HK-2 (cell line): Measurements from ENCODE around the gene MOCOS.
A peak's percentile ranks its signal among the peaks of the same experiment; 100 is the strongest.

Source experiments
- DNase-seq: peaks from one replicate; pipeline ENCODE4 v3.0.0-alpha.2; 2018; ENCODE audit not compliant: unreplicated experiment

Gene MOCOS

DNA sequence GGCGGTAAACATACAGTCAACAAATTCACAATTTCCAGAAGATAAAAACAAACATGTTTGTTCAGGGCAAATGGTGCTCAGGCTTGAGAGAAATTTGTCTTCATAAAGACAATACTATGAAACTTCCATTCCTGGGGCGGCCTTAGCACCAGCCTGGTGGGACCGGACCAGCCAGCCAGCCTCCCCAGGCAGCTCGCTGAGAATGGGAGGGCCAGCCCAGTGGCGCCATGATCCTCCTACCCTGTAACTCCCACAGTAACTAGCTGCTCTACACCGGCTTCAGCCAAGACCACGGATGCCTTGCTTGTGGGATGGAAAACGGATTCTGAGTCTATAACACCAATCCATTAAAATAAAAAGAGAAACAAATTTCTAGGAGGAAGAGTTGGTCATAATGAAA lies 86.0 kb downstream of the MOCOS start:
- DNase-seq = no peak

DNA sequence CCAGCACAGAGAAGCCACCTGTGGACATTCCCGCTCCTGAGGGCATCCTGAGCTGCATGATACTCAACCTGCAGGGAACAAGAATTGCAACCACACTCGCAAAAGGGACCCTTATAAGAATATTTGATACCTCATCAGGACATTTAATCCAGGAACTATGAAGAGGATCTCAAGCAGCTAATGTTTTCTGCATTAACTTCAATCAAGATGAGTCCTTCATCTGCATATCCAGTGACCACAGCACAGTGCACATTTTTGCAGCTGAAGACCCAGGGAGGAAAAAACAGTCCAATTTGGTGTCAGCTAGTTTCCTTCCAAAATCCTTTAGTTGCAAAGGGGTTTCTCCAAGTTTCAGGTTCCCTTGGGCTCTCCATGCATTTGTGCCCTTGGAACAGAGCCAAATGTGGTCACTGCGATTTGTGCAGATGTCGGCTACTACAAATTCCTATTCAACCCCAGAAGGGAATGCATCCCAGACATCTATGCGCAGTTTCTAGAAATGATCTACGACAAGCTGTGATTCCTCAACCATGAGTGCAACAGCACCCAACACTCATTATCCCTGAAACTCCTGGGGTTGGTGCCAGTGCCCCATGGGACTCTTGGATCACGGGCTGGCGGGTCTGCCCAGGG lies 86.9 kb downstream of the MOCOS start:
- no peak for DNase-seq

DNA sequence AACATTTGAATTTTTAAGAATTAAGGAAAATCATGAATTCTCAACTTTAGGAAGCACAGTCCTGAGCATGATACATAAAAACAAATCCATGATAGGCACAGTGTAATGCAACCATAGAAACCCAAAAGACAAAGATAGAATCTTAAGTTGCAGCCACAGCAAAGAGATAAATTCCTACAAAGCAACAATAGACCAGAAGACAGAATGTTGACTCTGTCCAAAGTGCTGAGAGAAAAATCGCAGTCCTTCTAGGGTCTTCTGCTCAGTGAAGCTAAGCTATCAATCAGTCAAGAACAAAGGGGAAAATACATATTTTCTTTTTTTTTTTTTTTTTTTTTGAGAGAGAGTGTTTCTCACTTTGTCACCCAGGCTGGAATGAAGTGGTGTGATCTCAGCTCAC lies 88.3 kb downstream of the MOCOS start:
- no peak for DNase-seq

DNA sequence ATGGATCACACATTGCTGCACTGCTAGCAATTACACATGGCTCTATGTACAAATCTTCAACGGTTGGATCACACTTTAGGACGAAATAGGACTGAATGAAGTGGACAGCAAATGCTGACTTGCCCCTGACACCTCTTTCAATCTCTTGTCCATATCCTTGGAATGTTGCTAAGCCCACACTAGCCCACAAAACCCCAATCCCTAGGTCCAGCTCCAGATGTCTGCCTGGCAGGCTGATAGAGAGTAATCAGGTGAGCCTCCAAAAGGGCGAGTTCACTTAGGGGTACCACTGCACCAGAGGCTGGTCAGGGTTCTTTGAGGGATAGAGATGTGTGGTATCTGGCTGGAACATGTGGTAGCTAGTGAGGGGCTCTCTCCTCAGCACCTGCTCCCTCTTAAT lies 91.7 kb downstream of the MOCOS start:
- DNase-seq = no peak

DNA sequence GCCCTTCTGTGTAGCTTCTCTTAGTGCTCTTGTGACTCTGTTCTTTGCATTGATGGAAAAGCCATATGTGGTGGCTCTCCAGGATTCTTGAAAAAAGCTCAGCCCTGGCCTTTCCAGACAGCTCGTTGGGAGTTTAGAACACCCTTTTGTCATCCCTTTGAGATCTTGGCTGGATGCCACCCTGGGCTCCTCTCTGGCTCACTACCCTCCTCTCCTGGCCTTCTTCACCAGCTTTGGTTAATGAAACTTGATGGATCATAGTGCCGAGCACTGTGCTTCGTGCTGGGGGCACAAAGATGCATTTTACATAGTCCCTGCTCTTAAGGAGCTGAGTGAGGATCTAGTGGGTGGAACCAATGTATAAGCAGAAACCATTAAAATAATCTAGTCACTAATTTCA lies 94.6 kb downstream of the MOCOS start:
- DNase-seq = no peak

DNA sequence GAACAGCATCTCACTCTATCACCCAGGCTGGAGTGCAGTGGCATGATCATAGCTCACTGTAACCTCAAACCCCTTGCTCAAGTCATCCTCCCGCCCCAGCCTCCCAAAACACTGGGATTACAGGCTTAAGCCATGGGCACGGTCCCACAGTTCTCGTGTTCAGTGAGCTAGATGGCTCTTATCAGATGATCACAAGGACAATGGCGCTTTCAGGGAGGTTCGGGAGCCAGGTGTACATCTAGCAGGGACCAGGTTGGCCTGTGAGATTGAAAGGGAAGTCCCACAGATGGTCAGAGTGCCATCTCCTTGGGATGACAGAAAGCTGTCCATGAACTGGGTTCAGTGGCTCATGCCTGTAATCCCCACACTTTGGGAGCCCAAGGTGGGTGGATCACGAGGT lies 96.2 kb downstream of the MOCOS start:
- DNase-seq = no peak

DNA sequence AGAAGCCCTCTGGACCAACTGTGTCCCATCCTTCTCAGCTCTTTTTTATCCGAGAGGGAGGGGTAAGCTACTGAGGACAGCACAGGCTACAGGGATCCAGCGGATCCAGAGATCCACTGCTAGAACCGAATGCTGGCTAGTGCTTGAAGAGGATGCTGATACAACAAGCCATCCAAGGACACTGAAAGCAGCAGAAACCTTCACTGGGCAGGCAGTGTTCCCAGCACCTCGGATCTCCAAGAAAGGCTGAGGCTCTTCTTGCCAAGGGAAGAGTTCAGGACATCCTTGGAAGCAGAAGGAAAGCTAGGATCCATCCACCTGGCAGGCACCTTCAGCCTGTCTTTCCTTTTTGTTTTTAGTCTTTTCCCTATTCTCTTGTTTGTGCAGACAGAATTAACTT lies 97.0 kb downstream of the MOCOS start:
- no peak for DNase-seq

DNA sequence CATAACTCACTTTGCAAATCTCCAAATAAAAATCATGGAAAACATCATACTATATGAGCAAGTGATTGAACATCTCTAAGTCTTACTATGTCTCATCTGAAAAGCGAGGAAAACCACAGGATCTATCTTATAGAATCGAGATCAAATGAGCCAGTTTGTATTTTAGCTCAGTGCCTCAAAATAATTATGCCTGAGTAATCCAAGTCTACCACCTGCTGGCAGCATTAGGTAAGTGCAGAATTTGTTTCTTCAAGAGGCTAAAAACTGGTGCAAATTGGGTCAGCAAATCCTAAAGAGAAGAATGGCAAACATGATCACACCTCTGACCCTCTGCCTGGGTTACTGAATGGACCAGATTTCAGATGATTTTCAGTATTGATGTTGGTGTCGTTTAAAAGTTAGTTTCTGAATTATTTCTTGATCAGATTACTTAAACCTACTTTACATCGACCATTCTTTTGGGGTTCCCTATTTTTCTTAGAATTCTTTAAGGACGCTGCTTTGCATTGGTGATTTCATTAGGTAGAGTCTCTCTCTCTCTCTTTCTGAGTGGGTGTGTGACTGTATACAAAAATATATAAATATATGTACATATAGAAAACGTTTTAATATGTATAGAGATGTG lies 97.5 kb downstream of the MOCOS start:
- peak; percentile 18 for DNase-seq

DNA sequence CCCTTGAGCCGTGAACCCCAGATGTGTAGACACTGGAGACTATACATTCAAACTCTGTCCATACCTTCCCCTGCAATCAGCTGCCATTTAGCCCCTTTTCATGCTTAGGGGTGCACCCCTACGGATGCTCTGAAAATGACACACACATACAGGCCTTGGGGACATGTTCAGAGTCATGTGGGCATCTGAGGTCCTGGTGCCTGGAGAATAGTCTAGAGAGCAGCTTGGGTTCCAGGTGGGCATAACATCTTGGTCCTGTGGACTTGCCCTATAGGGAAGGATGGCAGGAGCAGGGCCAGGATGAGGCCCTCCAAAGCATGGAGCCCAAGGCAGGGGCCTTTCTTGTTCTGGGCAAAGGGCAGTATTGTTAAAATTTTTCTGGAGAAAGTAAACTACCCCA lies 100.4 kb downstream of the MOCOS start:
- no peak for DNase-seq

DNA sequence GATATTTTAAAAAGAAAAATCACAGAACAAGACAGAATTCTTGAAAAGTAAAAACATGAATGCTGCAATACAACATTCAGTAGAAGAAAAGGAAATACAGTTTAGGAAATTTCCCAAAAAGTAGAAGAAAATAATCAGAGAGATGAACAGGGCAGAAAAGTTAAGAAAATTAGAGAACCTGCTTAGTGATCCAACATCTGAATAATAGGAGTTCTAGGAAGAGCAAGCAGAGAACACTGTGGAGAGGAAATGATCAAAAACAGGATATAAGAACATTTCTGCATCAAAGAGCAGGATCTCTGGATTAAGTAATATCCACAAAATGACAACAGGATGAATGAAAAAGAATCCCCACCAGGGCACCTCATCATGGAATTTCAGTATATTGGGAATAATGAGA lies 101.4 kb downstream of the MOCOS start:
- no peak for DNase-seq

DNA sequence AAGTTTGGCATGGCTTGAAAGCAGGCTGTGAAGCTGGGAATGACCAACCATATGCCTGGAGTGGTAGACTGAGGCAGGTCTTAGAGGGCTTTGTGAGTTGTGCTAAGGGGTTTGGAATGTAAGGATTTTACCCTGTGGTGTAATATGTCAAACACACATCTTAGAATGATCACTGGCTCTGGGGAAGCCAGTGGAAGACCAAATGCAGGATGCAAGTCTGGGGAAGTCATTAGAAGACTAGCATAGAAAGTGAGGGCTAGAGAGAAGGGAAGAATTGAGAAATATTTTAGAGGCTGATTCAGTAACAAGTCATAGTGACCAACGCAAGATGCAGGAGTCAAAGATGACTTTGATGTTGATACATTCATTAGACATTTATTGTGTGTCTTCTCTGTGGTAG lies 106.7 kb downstream of the MOCOS start:
- no peak for DNase-seq

DNA sequence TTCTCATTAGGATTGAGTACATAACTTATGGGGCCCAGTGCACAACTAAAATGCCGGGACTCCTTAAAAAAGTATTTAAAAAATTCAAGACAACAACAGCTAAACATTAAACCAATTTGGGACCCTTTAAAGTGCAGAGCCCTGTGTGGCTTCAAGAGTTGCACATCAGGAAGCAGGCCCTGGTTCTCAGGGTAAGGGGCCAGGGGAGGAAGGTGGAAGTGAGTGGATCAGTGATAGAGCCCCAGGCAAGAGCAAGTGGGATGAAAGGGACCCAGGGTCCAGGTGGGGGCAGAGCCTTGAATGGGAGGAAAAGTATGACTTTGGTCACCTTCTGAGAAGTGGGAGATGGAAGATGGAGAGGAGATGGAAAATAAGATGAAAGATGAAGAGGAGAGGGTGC lies 107.9 kb downstream of the MOCOS start:
- no peak for DNase-seq

DNA sequence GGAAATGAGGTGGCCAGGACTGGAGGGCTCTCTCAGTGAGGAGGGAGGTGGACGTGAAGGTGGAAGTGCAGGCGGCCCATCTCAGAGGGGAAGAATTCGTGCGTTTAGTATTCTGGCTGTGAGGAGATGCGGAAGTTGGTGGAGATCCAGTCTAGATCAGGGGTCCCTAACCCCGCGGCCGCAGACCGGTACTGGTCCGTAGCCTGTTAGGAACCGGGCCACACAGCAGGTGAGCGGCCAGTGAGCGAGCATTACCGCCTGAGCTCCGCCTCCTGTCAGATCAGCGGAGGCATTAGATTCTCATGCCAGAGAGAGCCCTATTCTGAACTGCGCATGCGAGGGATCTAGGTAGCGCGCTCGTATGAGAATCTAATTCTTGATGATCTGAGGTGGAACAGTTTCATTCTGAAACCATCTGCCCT lies 108.6 kb downstream of the MOCOS start:
- DNase-seq = no peak

DNA sequence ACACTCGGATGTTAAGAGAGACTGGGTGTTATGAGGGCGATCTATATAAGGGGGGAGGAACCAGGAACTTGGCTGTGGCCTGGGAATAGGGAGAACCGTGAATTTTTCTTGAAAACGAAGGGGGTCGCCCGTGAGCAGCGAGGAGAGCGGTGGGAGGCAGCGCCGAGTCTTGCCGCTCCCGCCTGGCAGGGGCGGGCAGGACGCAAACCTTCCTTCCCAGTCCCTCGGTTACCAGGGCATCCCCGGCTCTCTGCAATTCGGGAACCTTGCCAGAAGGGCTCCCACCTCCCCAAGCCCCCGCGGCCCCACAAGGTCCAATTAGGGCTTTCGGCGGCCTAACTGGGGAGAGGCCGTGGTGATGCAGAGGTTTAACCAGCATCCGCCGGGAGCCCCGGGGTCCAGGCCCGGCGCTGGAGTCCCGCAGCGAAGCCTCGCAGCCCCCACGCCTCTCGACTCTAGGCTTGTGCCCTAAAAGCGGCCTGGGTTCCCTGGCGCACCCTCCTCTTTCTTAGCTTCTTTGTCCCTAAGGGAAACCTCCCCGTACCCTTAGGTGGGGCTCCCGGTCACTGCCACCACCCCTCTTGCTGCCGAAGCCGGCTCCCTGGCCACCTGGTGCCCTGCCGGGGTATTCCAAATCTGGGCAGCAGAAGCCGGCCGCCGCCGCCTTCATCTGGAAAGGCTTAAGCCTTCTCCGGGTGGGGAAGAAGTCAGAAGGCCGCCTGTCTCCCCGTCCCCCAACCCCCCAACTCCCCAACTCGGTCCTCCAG lies 109.5 kb downstream of the MOCOS start:
- DNase-seq = peak; percentile 75

DNA sequence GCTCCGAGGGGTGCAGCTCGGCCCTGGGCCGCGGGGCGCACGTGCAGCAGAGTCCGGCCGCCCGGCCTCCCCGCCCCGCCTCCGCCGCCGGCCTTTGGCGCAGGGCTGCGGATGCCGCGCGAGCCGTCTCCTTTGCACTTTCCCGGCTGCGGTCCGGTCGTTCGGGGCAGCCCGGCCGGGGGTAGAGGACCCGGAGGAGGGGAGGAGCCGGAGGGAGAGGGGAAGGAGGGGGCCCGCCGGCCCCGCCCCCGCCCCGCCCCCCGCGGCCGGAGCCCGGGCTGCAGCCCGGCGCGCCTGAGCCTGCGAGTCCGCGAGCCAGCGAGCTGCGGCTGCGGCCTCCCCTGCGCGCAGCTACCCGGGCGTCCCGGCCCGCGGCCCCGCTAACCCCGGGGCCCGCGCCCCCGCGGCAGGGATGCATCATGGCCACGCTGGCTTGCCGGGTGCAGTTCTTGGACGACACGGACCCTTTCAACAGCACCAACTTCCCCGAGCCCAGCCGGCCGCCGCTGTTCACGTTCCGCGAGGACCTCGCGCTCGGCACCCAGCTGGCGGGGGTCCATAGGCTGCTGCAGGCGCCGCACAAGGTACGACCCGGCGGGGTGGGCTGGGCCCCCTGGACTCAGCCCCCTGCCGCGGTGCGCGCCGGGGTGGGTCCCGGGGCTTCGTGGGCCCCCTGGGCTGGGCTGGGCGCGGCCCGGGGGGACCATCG lies 110.3 kb downstream of the MOCOS start, which contains the start of gene FHOD3:
Gene FHOD3 (plus strand): TSS at position 297 of the 709 bp plus-strand sequence. CDS start 123 bp downstream, at position 420.
- DNase-seq = peak; percentile 66

DNA sequence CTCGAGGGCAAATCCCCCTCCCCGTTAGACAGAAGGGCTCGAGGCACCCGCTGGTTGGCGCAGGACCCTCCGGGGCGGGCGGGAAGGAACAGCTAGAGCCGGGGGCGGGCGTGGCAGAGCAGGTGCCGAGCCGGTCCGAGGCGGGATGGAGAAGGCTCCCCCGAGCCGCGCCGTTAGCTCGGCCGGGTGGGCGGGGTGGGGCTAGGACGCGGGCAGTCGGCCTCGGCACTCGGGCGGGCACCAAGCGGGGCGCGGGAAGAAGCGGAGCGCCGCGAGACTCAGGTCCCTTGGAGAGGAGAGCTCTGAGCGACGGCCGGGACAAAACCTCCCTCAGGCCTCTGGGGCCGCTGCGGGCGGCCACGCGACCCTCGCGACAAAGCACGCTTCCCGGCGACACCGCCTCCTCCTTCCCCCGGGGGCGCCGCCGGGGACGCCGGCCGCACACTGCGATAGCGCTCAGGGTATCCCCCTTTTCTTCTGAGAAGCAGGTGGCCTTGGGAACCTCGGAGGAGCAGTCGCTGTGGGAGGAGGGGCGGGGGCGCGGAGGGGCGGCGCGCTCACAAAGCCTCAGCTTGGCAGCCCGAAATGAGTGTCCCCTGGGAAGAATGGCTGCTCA lies 110.9 kb downstream of the MOCOS start:
- no peak for DNase-seq

DNA sequence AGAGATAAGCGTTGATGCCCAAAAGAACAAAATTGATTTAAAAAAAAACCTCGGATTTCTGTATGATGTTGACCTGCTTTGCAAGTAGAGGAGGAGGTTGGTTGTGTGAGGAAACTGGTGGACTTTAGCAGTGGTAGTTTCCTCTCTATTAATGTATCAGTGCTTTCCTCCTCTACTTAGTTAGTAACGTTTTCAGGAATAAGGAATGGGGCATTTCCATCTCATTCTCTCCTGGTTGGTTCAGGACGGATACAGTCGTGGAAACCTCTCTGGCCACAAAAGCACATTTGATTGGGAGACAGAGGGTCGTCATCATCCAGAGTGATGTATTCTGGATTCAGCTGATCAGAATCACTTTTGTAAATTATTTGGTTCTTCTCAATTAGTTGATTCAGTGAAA lies 111.7 kb downstream of the MOCOS start:
- no peak for DNase-seq

DNA sequence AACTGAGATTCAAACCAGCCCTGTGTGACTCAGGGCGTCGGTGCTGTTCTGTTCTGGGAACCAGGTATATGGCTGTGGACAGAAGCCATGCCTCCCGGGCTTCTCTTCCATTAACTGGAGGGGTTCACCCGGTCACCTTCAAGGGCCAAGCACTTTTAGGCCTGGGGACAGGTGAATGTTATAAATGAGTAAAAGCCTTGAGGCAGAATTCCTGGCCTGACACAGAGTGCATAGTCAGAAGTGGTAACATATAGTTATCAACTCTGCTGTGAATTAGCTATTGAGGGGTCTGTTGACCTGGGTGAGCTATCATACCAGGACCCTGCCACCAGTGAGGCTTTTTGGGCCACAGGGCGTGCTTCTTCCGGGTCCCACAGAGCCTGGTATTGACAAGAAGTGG lies 112.9 kb downstream of the MOCOS start:
- DNase-seq = no peak

DNA sequence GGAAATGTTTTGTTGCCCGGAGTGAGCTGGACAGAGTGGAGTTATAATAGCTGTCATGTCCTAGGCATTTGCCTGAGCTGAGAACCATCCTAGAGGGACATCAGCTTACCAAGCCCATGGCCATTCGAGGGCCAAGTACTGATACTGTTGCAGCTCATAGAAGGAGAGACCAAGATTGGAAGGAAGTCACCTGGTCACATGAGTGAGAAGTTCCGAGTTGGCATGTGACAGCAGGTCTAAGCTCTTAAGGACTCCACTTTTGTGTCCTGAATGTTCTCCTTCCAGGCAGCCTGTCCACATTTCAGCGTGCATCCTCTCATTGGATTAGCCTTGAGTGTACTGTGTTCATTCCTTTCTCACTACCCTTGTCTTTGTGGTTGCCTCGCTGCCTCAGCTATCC lies 114.6 kb downstream of the MOCOS start:
- no peak for DNase-seq

DNA sequence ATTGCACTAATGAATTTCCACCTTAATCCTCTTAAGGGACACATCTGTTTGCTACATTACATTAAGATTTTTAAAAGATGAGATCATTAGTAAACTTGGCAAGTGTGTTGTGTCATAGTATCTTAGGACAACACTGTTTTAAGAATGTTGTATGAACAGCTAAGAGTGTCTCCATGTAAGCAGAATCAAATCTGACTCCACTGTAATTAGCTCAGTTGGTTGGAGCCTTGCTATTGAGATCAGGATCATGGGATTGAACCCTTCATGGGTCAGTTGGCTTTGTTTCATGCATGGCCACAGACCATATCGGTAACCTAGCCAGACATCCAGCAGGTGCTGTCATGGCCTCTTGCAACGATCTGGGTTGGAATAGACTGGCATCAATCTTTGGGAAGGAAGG lies 115.4 kb downstream of the MOCOS start:
- no peak for DNase-seq

DNA sequence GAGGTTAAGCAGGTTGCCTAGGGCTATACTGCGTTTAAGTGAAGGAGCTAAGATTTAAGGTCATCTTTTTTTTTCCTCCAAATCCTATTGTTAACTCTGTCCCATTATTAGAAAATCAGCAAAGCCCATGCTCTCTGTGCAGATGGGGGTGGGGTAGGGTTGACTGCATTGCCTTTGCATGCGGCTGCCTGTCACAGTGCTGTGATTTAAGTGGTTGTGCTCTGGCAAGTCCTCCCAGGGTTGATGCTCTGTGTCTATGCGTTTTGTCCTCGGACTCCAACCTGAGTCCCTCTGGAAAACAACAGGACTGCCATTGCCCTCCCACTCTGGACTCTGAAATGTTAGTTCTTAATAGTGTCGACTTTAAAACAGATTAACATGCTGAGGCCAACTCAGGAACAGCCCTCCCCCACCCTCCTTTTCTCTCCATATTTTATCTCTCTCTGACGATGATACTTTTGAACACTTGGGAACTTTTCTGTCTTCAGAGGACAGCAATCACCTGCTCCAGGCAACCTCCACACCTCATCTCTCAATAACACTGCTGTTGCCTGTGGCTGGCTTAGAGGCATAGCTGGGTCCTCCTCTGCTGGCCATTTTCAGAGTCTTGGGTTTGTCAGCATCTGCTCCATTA lies 116.0 kb downstream of the MOCOS start:
- DNase-seq = no peak

DNA sequence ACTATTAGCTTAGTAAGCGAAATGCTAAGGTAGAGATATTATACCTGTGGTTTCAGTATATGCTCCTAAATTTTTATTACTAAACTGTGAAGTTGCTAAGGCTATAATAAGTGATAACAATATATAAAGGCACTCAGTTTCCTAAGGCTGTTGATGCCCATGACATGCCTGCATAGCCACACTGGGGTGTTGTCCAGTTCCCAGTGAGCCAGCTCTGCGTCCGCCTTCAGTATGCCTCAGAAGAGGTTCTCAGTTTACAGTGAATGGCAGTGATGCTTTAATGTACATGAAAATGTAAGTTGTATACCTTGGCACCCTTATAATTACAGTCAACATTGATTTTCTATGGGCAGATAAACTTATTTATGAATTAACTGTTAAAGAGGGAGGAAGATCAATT lies 117.4 kb downstream of the MOCOS start:
- no peak for DNase-seq
